GM12878 (cell line): ENCODE data around the gene FADS3.

Experiments used
- CTCF ChIP-seq, 3 experiments: IDR thresholded peaks in 2 of 3; conservative IDR thresholded peaks in 1 of 3; 2 replicates each; pipeline ENCODE4 v1.5.1; 2011; ENCODE audit warnings: low read depth in 3 of 3, low read length in 3 of 3, mild to moderate bottlenecking in 3 of 3, control low read depth in 2 of 3, moderate library complexity in 2 of 3, inconsistent platforms in 1 of 3, mixed read lengths in 1 of 3; ENCODE audit not compliant: control insufficient read depth in 2 of 3, insufficient read depth in 1 of 3; ENCODE audit errors: extremely low read depth in 1 of 3
- E4F1 ChIP-seq: fragments of 450-650 bp; IDR thresholded peaks from 2 replicates; pipeline ENCODE4 v1.6.1; 2018; ENCODE audit warnings: borderline replicate concordance, mild to moderate bottlenecking; ENCODE audit not compliant: partially characterized antibody
- SIN3A ChIP-seq: IDR thresholded peaks from 2 replicates; pipeline ENCODE4 v1.6.1; 2012; ENCODE audit warnings: low read depth, low read length, improper control_type of control experiment
- USF1 ChIP-seq: IDR thresholded peaks from 2 replicates; pipeline ENCODE4 v1.6.1; 2011; ENCODE audit warnings: borderline replicate concordance, low read depth, mild to moderate bottlenecking, moderate library complexity, mixed read lengths, low read length; ENCODE audit not compliant: insufficient read depth; ENCODE audit errors: extremely low read length

- TF ChIP-seq E4F1 (no peak), CTCF (IDR thresholded peaks at IDR 0.05 in 2 of 3, conservative IDR thresholded peaks at IDR 0.05 in 1 of 3; ENCODE audit: control insufficient read depth in 2 of 3, extremely low read depth in 1 of 3, insufficient read depth in 1 of 3, low read depth in 3 of 3, low read length in 3 of 3) (no peak), USF1 (no peak), SIN3A (no peak)
Observed at GRCh38 chr11:61883947-61884346, 7.4 kb downstream of the FADS3 start.
